NCI-H748 (cell line): ENCODE measurements around the gene HAUS8.
A peak's percentile ranks its signal among the peaks of the same experiment; 100 is the strongest.

Experiments used
- DNase-seq: peaks from one replicate; lab custom pipeline; 2025; ENCODE audit not compliant: unreplicated experiment; lab: John Stamatoyannopoulos, UW

HAUS8 gene

DNA sequence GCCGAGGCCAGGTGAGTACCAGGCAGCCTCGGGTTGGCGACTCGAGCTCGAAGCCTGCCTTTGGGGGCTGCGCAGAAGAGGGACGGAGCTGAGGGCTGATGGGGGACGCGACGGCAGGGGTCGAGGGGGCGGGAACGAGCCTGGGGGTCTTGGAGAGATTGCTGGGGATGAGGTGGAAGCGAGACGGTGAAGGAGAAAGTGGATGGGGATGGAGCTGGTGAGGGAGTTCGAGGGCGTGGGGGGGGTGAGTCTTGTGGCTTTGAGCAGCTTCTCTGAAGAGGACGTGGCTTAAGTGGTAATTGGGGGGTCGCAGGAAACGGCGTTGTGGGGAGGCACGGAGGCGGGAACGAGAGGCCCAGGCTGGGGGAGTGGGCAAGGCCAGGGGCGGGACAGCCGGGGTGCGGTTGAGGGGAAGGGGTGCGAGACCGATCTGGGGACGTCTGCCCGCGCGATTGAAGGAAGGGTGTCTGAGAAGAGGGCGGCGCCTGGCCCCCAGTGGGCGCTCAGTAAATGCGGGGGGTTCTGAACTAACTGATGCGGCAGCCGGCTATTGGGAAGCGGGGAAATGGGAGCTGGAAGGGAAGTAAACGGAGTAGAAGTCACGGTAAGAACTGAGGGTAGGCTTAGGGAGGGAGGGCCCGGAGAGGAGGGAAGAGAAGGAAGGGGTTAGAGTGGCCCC is 751 bp upstream of the HAUS8 start:
- DNase-seq, result peak; percentile 26

- no peak for DNase-seq
Observed at GRCh38 chr19:17074634-17075034, 618 bp downstream of the HAUS8 start.

- peak; percentile 72 for DNase-seq
Observed at GRCh38 chr19:17073869-17074633, 1.2 kb downstream of the HAUS8 start.

DNA sequence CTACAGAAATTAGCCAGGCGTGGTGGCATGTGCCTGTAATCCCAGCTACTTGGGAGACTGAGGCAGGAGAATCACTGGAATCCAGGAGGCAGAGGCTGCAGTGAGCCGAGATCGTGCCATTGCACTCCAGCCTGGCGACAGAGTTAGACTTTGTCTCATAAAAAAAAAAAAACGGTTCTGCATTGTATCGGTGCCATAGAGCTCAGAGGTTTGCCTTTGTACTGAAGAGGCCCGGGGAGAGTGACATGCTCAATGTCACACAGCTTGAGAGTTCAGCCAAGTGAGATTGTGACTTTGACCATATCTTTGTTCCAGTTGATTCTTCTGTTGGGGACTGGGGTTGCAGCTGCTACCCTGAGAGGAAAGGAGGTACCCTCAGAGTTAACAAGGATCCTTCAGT is 4.3 kb downstream of the HAUS8 start:
- no peak for DNase-seq

GRCh38 chr19:17070421-17070820 is 4.8 kb downstream of the HAUS8 start:
- DNase-seq, result no peak

DNA sequence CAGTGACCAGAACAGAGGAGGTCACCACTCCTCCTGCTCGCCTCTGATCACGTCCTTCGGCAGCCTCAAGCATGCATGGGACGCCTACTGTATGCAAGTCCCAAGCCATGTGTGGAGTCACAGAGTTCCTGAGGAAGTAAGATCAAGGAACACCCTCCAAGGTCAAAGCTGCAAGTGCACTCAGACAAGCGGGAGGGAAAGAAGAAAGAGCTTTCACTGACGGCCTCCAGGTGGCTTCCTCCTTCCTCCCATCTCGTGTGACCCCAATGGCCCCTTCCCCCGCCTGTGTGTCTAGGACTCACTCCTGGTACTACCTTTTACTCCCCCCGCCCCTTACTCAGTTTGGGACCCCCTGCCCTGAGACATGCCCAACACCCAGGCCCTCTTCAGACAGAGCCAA is 6.1 kb downstream of the HAUS8 start:
- no peak for DNase-seq

DNA sequence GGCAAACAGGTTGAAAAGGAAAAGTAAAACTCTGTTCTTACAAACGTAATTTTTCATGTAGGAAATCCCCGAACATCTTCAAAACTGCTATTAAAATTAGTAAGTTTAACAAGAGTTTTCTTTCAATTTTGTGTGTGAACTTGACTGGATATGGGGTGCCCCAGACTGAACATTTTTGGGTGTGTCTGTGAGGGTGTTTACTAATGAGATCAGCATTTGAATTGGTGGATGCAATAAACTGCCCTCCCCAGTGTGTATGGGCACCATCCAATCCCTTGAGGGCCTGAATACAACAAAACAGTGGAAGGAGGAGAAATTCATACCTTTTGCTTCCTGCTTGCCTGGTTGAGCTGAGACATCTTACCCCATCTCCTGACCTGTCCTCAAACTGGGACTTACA is 11.8 kb downstream of the HAUS8 start:
- no peak for DNase-seq

GRCh38 chr19:17061691-17062090 is 13.6 kb downstream of the HAUS8 start:
- no peak for DNase-seq

- no peak for DNase-seq
Observed at GRCh38 chr19:17061205-17061604, 14.0 kb downstream of the HAUS8 start.

DNA sequence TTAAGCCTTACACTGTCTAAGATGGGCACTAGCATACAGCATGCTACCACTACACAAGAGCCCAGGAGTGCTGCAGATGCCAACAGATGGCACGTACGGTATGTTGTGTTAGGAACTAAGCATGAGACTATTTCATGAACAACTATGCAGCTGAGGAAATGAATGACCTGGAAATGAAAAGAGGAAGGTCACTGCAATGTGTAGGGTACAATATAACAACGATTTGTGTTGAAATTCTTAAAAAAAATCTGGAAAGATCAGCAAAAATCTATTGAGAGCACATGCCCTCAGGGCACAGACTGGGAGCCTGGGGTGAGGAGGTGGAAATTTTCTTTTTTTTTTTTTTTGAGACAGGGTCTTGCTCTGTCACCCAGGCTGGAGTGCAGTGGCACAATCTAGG is 14.4 kb downstream of the HAUS8 start:
- DNase-seq, result no peak

DNA sequence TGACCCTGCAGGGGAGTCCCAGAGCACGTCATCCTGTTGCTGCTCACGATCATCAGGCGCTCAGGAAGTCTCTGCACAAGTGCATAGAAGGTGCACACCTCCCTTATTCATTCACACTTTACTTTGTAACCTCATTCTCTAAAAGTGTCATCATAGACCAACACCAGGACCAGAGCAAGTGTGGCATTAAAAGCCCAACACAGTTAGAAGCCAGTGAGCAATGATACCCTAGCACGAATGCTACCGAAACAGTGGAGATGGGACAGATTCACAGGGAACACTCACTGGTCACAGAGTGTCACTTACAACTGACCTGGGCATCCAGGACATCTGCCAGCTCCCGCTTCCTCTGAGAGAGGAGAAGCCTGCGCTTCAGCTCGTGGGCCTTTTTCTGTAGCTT is 17.0 kb downstream of the HAUS8 start:
- DNase-seq, result no peak

GRCh38 chr19:17055636-17056035 is 19.6 kb downstream of the HAUS8 start:
- DNase-seq, result no peak

DNA sequence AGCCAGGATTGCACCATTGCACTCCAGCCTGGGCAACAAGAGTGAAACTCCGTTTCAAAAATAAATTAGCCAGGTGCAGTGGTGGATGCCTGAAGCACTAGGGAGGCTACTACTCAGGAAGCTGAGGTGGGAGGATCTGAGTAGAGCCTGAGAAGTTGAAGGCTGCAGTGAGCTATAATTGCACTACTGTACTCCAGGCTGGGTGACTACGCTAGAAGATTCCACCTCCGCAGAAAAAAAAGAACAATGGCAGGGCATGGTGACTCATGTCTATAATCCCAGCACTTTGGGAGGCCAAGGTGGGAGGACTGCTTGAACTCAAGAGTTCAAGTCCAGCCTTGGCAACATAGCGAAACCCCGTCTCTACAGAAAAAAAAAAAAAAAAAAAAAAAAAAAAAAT is 20.5 kb downstream of the HAUS8 start:
- no peak for DNase-seq

DNA sequence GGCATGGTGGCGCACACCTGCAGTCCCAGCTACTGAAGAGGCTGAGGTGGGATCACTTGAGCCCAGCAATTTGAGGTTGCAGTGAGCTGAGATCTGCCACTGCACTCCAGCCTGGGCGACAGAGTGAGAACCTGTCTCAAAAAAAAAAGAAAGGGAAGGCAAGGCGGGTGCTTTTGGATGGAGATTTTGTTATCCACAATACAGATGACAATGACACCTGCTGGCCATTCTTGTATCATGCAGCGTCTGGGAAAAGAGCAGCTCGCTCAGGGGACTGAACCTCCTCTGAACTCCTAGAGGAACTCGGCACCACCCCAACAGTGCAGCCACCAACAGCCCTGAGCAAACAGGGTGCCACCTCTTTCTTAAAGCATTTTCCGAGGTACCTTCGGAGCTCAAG is 22.8 kb downstream of the HAUS8 start:
- peak; percentile 27 for DNase-seq

DNA sequence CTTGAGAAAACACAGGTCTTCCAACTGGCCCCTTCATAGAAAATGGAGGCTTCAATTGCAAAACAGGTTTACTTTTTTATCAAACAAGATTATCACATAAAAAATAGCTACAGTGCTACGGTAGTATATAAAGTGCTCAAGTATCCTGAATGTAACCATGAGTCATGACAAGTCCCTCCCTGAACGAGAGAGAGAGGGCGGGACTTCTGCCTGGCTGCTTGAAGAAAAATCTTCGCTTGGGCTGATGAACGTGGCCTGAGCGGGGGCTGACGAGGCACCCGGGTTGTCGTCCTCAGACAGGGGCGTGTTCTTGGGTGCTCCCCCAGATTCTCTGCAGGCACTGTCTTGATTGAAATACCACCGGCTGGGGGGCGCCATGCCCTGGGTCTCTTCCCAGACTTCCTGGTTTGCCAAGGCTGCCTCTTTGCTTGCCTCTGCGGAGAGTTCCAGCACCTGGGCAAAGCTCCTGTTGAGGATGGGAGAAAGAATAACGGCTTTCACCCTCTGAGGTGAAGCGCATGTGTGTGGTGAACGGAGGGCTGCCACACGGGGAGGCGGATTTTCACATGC is 25.5 kb downstream of the HAUS8 start:
- DNase-seq, result no peak

DNA sequence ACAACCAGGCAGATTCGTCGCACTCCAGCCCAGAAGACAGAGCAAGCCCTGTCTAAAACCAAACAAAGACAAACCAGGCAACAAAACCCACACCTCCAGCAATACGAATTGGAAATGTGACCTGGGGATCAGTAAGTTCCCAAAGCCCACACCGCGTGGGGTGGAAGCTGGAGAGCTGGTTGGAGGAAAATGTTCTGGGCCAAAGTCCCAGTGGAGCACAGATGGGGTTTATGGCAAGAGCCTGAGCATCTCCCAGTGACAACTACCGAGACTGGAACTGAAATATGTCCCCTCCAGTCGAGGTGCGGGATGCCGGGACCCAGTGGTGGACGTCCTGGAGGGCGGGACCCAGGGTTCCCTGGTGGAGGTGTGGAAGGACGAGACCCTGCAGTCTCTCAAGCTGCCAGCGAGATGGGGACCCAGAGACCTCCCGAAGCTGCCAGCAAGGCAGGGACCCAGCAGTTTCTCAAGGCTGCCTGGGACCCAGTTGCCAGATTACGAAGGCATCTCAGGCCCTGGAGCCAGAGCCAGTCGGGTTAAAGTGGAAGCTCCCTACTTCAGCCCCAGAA is 26.3 kb downstream of the HAUS8 start:
- DNase-seq, result no peak

GRCh38 chr19:17045907-17046502 is 29.2 kb downstream of the HAUS8 start:
- no peak for DNase-seq

GRCh38 chr19:17043744-17044143 is 31.5 kb downstream of the HAUS8 start:
- DNase-seq, result no peak

DNA sequence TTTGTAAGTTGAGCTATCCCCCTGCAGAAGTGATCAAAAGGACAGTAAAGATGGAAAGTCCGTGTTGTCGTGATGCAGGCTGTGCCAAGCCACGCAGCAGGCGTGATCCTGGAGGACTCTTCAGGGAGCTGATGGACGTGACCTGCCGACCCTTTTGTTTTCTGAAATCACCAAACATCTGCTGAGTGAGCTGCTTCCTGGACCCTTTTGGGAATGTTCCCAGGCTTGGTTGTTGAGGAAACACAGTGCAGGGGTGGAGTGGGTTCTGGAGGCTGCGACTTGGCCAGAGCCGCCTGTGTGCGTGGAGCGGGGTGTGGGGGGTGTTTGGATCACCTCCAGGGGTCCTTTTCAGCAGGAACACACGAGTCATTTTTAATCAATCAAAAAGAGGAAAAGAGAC is 33.3 kb downstream of the HAUS8 start:
- peak; percentile 58 for DNase-seq

- no peak for DNase-seq
Observed at GRCh38 chr19:17037966-17038500, 37.2 kb downstream of the HAUS8 start.

DNA sequence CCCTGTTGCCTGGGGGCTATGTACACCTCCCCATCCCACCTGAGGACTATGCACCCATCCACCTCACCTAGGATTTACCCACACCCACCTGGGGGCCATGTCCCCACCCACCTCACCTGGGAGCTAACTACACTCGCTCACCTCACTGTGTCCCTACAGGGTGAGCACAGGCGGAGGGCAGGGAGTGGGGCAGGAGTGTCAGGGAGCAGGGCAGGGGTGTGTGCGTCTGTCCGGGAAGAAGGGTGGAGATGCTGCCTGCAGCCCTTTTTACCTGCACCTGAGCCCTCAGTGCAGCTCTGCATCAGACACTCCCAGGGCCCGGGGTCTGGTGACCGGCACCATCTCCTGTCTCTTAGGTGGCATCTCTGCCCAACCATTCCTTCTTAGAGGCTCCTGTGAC is 38.1 kb downstream of the HAUS8 start:
- no peak for DNase-seq
